Left ventricle myocardium superior (tissue), 1 donor: ENCODE results near the gene RAB35. TPM values are rescaled to one million over a fixed set of nuclear protein-coding genes. Genes with fewer than 3 reads are reported as not detected.
A peak's percentile ranks its signal among the peaks of the same experiment; 100 is the strongest.

ENCODE experiments used
- ATAC-seq: fragments of 200-7000 bp; cut with Tn5 transposase; one replicate; pipeline ENCODE4 v1.9.1; 2020; ENCODE audit warnings: mild to moderate bottlenecking, moderate library complexity
- DNase-seq: peaks from one replicate; pipeline ENCODE4 v3.0.0-alpha.2; 2020
- intact Hi-C: fragments of 100-400 bp; cut with micrococcal nuclease; formaldehyde crosslinking; loops from one replicate; pipeline ENCODE4 v1.11.0; 2022
- total RNA-seq: library from RNA; stranded (reverse); fragmentation: NEBNext Ultra II Directional; extraction: Animal tissue kit (Norgen Biotek cat#: 25700); gene quantifications from one replicate; pipeline ENCODE4 v1.2.1, GENCODE V29; 2021
- donor health status: DM: no; HTN: yes; CAD: no; lungs with severe emphysema.

The RAB35 gene
- total RNA-seq, 1 donor from 2014 or later: 24.0 TPM

- DNase-seq: peak; percentile 79
- intact Hi-C loops: no loop called here
- ATAC-seq: peak; percentile 76
Observed at GRCh38 chr12:120110550-120111501, 5.7 kb downstream of the RAB35 start.

GRCh38 chr12:120109570-120110267 is 6.8 kb downstream of the RAB35 start:
- no peak for DNase-seq
- ATAC-seq: no peak
- intact Hi-C loops: no loop called here

DNA sequence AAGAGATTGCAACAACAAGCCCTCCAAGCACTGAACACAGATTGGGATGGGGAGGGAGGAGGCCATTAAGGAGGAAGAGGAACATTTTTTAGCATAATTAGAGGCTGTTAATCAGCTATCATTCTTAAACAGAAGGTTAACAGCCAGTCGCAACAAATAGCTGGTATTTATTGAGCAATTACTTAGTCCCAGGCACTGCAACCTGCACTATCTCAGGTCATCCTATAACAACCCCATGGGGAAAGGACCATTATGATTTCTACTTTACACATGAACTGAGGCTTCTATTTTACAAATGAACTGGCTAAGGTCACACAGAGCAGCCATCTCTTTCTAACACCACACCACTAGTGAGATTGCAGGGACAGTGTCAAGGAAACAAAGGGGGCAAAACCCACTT is 10.4 kb downstream of the RAB35 start:
- DNase-seq: no peak
- no peak for ATAC-seq
- intact Hi-C loops: no loop called here

DNA sequence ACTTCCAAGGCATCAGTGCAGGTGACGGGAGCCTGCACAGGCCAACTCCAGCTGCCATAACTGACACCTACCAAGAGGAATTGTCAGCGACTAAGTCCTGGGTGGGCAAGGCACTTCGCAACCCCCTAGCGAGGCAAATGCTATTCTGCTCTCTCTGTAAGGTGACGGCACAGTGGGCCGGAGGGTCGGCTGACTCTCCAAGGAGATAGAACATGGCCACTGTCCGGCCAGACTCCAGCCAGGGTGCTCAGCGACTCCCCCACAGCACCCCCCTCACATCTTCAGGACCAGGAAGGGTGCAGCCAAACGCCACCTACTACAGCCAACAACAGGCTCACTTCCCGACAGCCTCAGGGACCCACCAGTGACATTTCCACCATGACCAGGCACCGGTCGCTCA is 13.2 kb downstream of the RAB35 start:
- ATAC-seq (no peak), DNase-seq (no peak)
- intact Hi-C loops: no loop called here

DNA sequence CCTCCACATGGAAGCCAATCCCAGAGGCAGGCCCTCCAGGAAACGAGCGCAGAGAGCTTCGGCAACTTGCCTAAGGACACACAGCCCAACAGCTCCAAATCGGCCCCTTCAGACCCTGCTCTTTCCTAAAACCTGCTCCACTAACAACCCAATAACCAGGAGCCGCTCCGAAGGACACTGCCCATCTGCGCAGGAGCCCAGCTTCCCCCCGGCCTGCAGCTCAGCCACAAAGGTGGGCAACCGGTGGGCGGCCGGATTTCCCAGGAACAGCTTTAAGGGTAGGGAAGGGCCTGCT is 13.6 kb downstream of the RAB35 start:
- intact Hi-C loops: no loop called here
- no peak for ATAC-seq
- DNase-seq: no peak

GRCh38 chr12:120102189-120103043 is 14.1 kb downstream of the RAB35 start:
- intact Hi-C loops: no loop called here
- DNase-seq (no peak), ATAC-seq (no peak)

GRCh38 chr12:120101617-120102016 is 14.9 kb downstream of the RAB35 start:
- ATAC-seq (no peak), DNase-seq (no peak)
- intact Hi-C loops: no loop called here

DNA sequence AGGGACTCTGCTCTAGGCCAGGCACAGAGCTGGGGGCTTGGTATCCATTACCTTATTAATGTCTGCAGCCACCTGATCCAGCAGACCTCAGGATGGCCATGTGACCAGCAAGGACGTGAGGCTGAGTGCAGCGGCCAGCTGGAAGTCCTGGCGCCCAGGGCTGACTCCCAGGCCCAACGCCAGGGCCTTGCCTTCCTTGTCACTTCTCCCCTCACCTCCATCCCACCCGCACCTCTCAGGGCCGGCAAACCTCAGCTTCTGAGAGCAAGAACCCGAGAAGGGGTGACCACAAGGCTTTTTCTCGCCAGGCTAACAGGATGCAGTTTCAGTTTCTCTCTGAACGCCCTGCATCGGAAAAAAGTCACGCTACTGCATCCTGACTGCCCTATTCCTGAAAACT is 15.4 kb downstream of the RAB35 start:
- DNase-seq (peak; percentile 62), ATAC-seq (peak; percentile 68)
- intact Hi-C loops: no loop called here

DNA sequence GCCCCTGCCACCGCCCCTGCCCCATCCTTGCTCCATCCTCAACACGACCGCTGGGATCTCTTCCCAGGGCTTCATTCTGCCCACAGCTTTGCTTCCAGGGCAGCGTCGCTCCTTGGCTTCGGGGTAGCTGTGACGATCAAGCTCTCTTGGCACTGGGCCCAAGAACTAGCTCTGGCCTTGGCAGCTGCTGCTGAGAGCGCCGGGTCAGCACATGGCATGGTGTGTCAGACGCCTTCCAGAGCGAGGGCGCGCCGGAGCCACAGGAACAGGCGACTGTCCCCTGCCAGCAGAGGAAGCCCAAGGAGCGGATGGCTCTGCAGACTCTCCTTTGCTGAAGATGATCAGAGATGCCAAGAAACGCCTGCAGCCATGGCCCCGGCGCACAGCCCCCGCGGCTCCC is 15.9 kb downstream of the RAB35 start:
- DNase-seq: peak; percentile 86
- intact Hi-C loops: no loop called here
- ATAC-seq: peak; percentile 86

DNA sequence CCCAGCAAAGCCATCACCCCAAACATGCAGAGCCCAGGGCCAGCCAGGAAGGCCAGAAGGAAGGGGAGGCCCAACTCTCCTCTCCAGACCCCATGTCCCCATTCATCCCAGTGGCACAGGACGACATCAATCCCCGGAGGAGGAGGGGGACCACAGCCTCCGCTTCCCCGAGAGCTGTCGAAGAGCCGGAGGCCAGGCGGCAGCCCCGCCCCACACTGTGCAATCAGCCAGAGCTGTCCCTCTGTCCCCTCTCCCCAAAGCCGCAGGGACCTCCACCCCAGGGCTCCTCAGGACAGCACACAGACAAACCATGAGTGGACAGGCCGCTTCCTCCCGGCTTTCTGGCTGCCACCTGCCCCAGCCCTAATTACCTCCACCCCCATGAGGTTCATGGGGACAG is 16.8 kb downstream of the RAB35 start:
- no peak for ATAC-seq
- DNase-seq: no peak
- intact Hi-C loops: no loop called here

DNA sequence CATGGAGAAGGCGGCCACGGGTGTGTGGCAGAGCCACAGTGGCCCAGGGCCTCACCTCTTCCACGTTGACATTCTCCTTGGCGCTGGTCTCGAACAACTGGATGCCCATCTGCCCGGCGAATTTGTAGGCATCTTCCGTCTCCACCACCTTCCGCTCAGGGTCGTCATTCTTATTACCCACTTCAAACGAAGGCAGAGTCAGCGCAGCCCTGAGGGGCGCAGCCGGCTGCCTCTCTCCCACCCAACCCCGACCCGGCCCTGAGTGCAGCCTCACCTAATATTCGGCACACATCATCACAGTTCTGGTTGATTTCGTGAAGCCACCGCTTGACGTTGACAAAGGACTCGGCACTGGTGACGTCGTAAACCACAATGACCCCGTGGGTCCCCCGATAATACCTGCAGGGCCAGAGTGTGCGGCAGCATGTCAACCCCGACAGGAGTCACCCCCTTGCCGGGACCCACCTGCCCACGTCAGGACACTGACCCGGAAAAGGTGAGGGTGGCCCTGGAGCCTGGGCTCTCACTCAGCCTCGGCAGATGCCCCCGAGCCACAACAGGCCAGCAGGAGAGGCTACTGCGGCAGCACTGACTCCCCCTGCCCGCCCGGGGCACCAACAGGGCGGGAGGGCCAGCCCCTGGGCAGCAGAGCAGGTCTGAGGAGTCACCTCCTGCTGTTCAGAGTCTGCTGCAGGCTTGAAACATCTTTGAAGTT is 17.6 kb downstream of the RAB35 start:
- DNase-seq (no peak), ATAC-seq (no peak)
- intact Hi-C loops: no loop called here

DNA sequence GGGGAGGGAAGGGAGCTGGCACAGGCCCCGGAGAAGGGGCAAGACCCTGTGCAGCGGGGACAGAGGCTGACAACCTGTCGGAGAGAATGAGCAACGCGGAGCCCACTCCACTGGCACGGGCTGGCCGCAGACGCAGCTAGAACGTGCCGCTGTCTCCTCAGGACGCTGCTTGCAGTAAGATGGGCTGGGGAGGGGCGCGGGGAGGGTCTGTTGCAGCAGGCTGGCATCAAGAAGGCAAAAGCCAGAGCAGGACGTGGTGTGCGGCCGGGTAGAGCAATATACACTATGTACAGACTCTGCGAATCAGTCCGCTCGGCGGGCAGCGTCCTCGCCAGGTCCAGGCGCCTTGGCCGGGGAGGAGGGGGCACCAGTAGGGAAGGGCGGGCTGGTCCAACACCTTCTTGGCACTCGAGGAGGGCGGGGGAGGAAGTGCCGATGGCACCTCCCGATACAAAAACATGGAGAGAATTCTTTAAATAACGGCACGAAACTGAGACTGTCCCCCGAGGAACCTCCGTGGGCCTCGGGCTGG is 19.8 kb downstream of the RAB35 start:
- DNase-seq (no peak), ATAC-seq (no peak)
- intact Hi-C loops: no loop called here

DNA sequence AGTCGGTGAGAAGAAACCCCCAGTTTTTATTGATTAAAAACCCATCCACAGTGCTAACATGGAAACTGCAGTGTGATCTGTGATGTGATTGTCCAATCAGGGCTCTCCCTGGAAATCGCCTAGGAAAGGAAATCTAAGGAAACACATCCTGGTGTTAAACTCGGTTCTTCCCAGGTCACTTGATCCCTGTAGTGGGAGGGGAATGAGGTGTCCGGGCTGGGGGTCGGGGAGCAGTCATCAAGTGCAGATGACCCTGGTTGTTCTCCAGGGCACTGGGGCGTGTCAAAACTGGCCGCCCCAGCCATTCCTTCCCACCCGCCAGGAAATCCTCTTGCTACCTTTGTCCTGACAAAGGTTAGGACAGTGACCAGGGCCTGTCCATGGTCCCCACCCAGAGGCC is 20.8 kb downstream of the RAB35 start:
- ATAC-seq (no peak), DNase-seq (no peak)
- intact Hi-C loops: no loop called here

DNA sequence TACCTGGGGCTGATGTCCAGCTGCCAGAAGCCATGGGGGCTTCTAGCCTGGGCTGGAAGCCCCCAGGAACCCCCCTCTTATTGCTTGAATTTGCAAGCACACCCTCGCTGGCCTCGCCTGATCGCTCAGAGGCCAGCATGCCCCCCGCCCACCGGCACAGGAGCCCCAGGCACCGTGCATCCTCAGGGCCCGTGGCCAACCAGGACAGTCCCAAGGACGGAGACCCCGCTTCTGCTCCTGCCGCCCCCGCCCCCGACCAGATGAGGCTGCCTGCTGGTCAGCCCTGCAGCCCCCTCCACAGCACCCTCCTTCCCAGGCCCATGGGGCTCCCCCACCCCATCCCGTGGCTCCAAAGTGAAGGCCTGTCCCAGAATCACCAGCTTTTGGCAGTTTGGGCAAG is 21.2 kb downstream of the RAB35 start:
- intact Hi-C loops: no loop called here
- no peak for DNase-seq
- no peak for ATAC-seq

DNA sequence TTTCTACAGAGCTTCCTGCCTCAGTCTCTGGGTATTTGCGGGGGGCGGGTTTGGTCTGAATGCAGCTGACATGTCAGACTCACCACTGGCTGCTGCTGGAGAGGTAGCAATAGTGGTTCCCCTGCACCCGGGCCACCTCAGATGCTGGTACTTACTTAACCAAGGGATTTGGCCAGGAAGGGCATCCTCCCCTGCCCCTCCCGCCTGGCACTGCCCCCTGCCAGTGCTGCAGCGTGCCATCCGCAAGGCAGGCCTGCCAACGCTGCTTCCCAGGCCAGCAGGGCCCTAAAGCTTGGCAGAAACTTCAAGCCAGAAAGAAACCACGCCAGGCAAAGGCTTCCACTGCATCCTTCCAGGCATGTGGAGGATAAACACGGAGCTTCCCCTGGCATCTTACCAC is 22.1 kb downstream of the RAB35 start:
- DNase-seq: peak; percentile 69
- intact Hi-C loops: no loop called here
- ATAC-seq: peak; percentile 49

DNA sequence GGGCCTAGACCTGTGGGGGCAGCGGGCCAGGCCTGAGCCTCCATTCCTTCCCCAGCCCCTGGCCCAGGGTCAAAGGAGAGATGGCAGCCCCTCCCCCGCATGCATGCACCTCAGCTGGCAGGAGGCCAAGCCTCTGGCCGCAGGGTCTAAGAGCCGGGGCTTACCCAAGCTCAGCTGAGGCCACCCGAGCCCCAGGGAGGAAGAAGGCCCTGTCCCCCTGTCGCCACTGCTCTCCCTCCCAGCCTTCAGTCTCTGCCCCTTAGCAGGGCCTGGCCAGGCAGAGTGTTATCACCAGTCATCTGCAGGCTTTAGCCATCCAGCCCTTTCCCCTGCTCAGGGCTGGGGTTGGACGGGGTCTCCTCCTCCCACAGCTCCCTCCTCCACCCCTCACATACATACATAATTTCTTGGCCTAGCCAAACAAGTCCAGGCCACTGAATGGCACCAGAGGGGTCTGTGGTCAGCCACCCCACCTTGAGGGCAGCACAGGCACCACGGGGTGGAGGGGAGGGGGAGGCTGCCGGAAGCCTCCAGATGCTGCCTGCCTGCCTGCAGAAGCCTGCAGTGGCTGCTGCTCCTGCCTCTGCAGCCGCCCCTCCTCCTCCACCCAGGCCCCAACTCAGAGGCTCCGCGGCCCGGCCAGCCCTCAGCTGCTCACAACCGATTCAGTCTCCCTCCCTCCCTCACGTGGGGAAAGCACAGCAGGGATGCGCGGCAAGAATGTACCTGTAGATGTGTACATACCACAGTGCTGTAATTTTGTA is 22.8 kb downstream of the RAB35 start:
- no peak for DNase-seq
- ATAC-seq: no peak
- intact Hi-C loops: no loop called here

- no peak for ATAC-seq
Observed at GRCh38 chr12:120093336-120093591, 23.3 kb downstream of the RAB35 start.

DNA sequence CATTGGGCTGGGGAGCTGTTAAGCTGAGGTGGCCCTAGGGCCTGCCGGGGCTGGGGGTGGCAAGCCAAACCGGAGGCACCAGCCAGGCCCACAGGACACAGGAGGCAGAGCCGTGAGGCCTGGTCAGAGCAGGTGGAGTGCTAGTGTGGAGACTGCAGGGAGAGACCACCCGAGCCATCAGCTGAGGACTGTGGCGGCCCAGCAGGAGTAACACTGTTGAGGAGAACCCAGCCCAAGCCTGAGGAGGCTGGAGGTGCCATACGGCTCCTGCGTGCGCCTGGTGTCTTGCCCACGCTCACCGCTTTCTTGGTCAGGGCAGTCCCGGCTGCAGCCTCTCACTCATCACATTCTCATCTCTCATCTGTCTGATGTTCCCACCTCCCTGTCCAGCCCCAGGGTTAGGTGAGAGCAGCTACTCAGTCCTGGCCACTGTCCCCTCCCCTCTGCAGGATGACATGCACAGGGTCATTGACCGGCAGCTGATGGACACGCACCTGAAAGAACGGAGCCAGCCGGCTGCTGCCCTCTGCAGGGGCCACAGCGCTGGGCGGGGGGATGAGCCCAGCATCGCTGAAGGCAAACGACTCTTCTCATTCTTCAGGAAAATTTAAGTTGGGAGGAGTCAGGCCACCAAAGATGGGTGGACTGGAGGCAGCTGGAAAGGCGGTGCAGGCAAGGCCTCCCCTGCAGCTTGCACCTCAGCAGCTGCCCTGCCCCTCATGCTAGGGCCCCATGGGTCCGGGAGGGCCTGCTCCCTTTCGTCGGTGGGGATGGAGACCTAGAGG is 23.8 kb downstream of the RAB35 start:
- no peak for DNase-seq
- intact Hi-C loops: no loop called here
- no peak for ATAC-seq

More at GRCh38 chr12:120093336-120093591, 23.3 kb downstream of the RAB35 start:
- DNase-seq: no peak
- intact Hi-C loops: no loop called here
